H54 (cell line): ENCODE results near the gene TRMT112.
"Not testable (repeated sequence)": the region's sequence is repeated elsewhere in the genome, so short reads cannot be mapped to it uniquely, and the experiment has no call there.

Source experiments
- DNase-seq: peaks from one replicate; pipeline ENCODE4 v3.0.0; 2011; ENCODE audit warnings: low spot score, mixed read lengths; ENCODE audit not compliant: insufficient read length
- FAIRE-seq: peaks from 3 replicates; lab custom pipeline; 2011; peaks lifted over from hg19 to GRCh38; lab: Jason Lieb, UNC
- POLR2A ChIP-seq: IDR thresholded peaks from 2 replicates; pipeline ENCODE4 v1.6.1; 2011; ENCODE audit warnings: low read depth, mild to moderate bottlenecking, low read length

The TRMT112 gene

GRCh38 chr11:64317961-64318765, 804 bp upstream of the TRMT112 start, which contains the start of gene PRDX5:
Gene PRDX5, plus strand, starts transcription at chr11:64318121. Its CDS starts 95 bp downstream, at chr11:64318216.
- TF ChIP-seq POLR2A, result peak; percentile 88
- DNase-seq (peak; percentile 86), FAIRE-seq (no peak)

DNA sequence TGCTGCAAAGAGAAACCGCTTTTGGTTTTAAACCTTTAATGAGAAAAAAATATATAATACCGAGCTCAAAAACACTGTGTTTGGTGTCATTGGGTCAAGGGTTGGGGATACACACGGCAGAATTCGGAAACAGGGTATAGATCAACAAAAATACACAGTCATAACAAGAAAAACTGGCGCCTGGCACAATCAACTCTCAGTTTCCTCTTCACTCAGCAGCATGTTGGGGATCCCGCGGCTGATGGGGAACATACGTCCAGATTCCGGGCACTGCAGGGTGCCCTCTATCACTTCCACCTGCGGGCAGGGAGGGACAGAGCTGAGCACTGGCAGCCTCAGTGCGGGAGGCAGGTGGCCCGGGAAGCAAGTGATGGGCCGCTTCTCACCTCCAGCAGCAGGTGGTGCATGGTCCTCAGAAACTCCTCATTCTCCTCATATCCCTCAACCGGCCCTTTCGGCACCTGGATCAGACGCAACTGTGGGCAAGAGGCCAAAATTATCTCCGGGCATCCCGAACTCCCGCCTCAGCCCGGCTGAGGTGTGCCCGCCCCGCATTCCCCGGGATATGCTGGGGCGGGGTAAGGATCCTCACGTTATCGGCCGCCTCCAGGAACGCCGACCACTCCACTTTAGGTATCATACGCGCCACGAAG, 561 bp downstream of the TRMT112 start:
- DNase-seq (no peak), FAIRE-seq (no peak)
- TF ChIP-seq POLR2A, result no peak

GRCh38 chr11:64315667-64316526, 1.5 kb downstream of the TRMT112 start:
- not testable (repeated sequence) for FAIRE-seq, DNase-seq

DNA sequence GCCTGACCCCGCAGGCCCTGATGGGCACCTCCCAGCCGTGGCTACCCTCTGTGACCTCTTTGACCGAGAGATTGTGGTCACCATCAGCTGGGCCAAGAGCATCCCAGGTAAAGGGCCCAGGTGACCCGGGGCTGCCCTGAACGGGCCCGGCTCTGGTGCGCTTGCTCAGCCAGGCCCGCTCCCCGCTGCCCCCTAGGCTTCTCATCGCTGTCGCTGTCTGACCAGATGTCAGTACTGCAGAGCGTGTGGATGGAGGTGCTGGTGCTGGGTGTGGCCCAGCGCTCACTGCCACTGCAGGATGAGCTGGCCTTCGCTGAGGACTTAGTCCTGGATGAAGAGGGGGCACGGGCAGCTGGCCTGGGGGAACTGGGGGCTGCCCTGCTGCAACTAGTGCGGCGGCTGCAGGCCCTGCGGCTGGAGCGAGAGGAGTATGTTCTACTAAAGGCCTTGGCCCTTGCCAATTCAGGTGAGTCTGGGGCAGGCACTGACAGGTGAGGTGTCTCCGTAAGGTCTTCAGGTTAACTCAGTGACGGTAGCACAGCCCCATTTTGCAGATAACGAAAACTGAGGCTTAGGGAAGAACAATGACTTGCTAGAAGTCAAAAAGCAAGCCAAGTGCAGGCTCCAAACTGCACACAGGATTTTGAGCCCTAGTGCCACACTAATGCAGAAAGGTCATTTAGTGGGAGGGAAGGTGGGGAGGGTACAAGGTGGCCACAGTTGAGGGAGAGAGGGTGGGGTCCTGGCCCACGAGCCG, 2.4 kb downstream of the TRMT112 start:
- TF ChIP-seq POLR2A, result no peak
- FAIRE-seq (no peak), DNase-seq (no peak)

GRCh38 chr11:64314146-64314804, 3.1 kb downstream of the TRMT112 start:
- DNase-seq (no peak), FAIRE-seq (no peak)
- no peak for TF ChIP-seq POLR2A

DNA sequence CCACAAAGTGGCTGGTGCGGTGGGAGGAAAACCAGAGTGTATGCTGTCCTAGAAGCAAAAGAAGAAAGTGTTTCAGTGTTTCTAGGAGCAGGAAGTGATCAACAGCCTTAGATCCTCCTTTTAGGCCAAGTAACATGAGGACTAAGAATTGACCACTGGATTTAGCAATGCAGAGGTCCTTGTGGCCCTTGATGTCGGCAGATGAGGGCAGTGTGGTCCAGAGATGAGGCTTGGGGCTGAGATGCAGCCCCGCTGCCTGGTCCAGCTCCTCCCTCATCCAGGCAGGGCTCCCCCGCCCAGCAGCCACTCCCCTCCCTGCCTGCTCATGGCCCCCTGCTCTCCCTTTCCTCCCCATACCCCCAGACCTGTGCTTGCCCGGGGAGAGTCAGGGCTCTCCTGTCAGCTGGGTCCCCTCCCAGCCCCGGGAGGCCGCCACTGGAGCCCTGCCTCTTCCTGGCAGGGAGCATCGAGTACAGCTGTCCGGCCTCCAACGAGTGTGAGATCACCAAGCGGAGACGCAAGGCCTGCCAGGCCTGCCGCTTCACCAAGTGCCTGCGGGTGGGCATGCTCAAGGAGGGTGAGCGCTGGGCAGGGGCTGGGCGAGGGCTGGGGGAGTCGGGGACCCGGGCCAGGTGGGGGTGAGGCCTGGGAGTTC, 3.7 kb downstream of the TRMT112 start:
- no peak for FAIRE-seq
- TF ChIP-seq POLR2A, result no peak
- DNase-seq, result no peak

DNA sequence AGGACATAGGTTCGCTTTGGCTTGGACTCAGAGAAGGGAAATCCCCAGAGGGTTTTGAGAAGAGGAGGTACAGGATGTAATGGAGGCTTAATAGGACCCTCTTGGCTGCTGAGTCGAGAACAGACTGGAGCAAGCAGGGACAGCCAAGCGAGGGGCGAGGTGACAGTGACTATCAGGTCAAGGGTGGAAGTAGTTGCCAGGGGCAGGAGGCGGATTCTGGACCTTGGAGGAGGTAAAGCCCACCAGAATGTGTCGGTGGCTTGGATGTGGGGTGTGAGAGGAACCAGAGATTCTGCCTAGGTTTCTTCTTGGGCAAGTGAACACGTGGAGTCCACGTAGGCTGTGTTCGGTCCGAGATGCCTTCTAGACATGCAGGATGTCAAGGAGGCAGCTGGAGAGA, 4.4 kb downstream of the TRMT112 start:
- FAIRE-seq, result no peak
- TF ChIP-seq POLR2A, result no peak
- DNase-seq, result no peak

- DNase-seq, FAIRE-seq: not testable (repeated sequence)
Observed at GRCh38 chr11:64307795-64308194, 9.6 kb downstream of the TRMT112 start.

DNA sequence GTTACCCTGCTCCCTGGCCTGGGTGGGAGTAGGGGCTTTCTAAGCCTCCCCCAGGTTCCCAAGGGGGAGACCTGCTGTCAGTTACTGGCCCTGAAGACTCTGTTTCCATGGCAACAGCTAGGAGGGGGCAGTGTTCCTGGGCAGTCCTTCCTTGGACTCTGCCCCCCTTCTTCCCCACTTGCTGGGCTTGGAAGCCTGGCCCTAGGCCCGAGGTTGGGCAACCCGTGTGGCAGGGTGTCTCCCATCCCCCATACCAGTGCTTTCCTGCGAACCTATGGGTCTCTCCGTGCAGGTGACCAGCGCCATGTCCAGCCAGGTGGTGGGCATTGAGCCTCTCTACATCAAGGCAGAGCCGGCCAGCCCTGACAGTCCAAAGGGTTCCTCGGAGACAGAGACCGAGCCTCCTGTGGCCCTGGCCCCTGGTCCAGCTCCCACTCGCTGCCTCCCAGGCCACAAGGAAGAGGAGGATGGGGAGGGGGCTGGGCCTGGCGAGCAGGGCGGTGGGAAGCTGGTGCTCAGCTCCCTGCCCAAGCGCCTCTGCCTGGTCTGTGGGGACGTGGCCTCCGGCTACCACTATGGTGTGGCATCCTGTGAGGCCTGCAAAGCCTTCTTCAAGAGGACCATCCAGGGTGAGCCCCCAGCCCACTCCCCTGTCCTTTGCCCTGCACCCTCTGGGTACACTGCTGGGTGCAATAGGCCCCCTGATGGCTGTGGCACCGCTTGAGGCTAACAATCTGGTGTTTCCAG, 10.3 kb downstream of the TRMT112 start:
- no peak for TF ChIP-seq POLR2A
- FAIRE-seq, result no peak
- no peak for DNase-seq

DNA sequence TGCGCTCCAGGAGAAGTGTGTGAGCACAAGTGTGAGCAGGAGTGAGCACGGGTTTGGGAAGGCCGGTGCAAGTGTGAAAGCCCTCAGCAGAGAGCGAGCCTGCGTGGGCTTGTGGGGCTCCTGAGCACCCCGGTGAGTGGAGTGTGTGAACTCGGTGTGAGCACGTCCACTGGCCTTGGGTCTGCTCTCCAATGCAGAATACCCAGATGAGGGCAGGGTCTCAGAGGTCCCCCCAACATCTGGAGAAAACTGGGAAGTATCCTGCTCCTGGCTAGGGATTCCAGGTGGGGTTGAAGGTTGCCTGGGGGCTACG, 10.8 kb downstream of the TRMT112 start:
- no peak for FAIRE-seq
- TF ChIP-seq POLR2A, result no peak

GRCh38 chr11:64305691-64306562, 11.4 kb downstream of the TRMT112 start:
- FAIRE-seq, result no peak

More for the DNA sequence above, 10.8 kb downstream of the TRMT112 start:
- no peak for DNase-seq

More at GRCh38 chr11:64305691-64306562, 11.4 kb downstream of the TRMT112 start:
- TF ChIP-seq POLR2A, result no peak
- no peak for DNase-seq
